IMR-90 (cell line): Measurements from ENCODE around the gene SLC7A9. TPM values are rescaled to one million over a fixed set of nuclear protein-coding genes. Genes with fewer than 3 reads are reported as not detected.

Experiments
- ATAC-seq: fragments of 200-7000 bp; cut with Tn5 transposase; 2 replicates; pipeline ENCODE4 v1.9.1; 2020; ENCODE audit warnings: low read depth, mild to moderate bottlenecking, moderate library complexity
- BruUV-seq: library from RNA; stranded (reverse); fragments of 400-500 nt; replicated peaks from 2 replicates; lab custom pipeline; 2021; lab: Mats Ljungman, UMichigan
- CTCF ChIA-PET: fragments of 300-600 bp; formaldehyde crosslinking; extraction: SDS; loops from one replicate; lab custom pipeline; 2021; ENCODE audit warnings: antibody characterized with exemption; lab: Yijun Ruan, JAX
- POLR2A ChIA-PET: fragments of 300-600 bp; sonication (Branson Sonifier 250); formaldehyde crosslinking; loops from one replicate; lab custom pipeline; 2022; ENCODE audit warnings: antibody characterized with exemption; ENCODE audit not compliant: unreplicated experiment; lab: Charles Lee
- DNase-seq: peaks from one replicate; pipeline ENCODE4 v3.0.0; 2013
- H2AFZ ChIP-seq: replicated peaks from 2 replicates; pipeline ENCODE3; 2013; ENCODE audit warnings: low read length, mild to moderate bottlenecking; ENCODE audit not compliant: poor library complexity
- H2AK5ac ChIP-seq: 2 replicates; pipeline ENCODE4 v1.6.1; 2013; ENCODE audit warnings: low read depth, low read length, inconsistent platforms
- H2AK9ac ChIP-seq: replicated peaks from 2 replicates; pipeline ENCODE3; 2013; ENCODE audit warnings: mild to moderate bottlenecking, low read depth, low read length, moderate library complexity; ENCODE audit not compliant: poor library complexity
- H2BK120ac ChIP-seq: 2 replicates; pipeline ENCODE4 v1.6.1; 2013; ENCODE audit warnings: low read depth, low read length, inconsistent platforms
- H2BK15ac ChIP-seq: 3 replicates; pipeline ENCODE4 v1.6.1; 2013; ENCODE audit warnings: low read depth, low read length, inconsistent platforms
- H2BK20ac ChIP-seq: 2 replicates; pipeline ENCODE4 v1.6.1; 2013; ENCODE audit warnings: low read depth, mild to moderate bottlenecking, inconsistent platforms, low read length, moderate library complexity
- H2BK5ac ChIP-seq: 2 replicates; pipeline ENCODE4 v1.6.1; 2013; ENCODE audit warnings: mild to moderate bottlenecking, low read depth, low read length, inconsistent platforms; ENCODE audit not compliant: poor library complexity, severe bottlenecking
- H3K14ac ChIP-seq: replicated peaks from 2 replicates; pipeline ENCODE4 v1.6.1; 2013; ENCODE audit warnings: low read depth, low read length, inconsistent platforms
- H3K18ac ChIP-seq: 2 replicates; pipeline ENCODE4 v1.6.1; 2013; ENCODE audit warnings: low read depth, low read length, control low read depth
- H3K23ac ChIP-seq: 2 replicates; pipeline ENCODE4 v1.6.1; 2013; ENCODE audit warnings: low read depth, low read length, inconsistent platforms
- H3K27ac ChIP-seq: 2 replicates; pipeline ENCODE4 v1.5.1; 2013; ENCODE audit warnings: mild to moderate bottlenecking, control low read depth, low read length; ENCODE audit not compliant: insufficient read depth
- H3K27me3 ChIP-seq: 2 replicates; pipeline ENCODE4 v1.6.1; 2013; ENCODE audit warnings: low read length; ENCODE audit not compliant: control insufficient read depth, insufficient read depth
- H3K36me3 ChIP-seq: 2 replicates; pipeline ENCODE4 v1.6.1; 2013; ENCODE audit warnings: low read length, mixed read lengths; ENCODE audit not compliant: control insufficient read depth, insufficient read depth
- H3K4ac ChIP-seq: 2 replicates; pipeline ENCODE4 v1.6.1; 2013; ENCODE audit warnings: low read depth, low read length, inconsistent platforms
- H3K4me1 ChIP-seq: 2 replicates; pipeline ENCODE4 v1.6.1; 2013; ENCODE audit warnings: low read length, mixed read lengths; ENCODE audit not compliant: control insufficient read depth, insufficient read depth
- H3K4me2 ChIP-seq: 2 replicates; pipeline ENCODE4 v1.6.1; 2013; ENCODE audit warnings: low read depth, mild to moderate bottlenecking, control low read depth, low read length, moderate library complexity
- H3K4me3 ChIP-seq: 2 replicates; pipeline ENCODE4 v1.5.1; 2013; ENCODE audit warnings: low read depth, mild to moderate bottlenecking, control low read depth, low read length, moderate library complexity; ENCODE audit not compliant: insufficient read depth
- H3K56ac ChIP-seq: 2 replicates; pipeline ENCODE4 v1.6.1; 2013; ENCODE audit warnings: low read length, inconsistent platforms; ENCODE audit not compliant: insufficient read depth; ENCODE audit errors: extremely low read depth
- H3K79me1 ChIP-seq, 2 experiments: 2 replicates each; pipeline ENCODE4 v1.6.1; 2013; ENCODE audit warnings: low read length in 2 of 2, inconsistent platforms in 1 of 2, low read depth in 1 of 2
- H3K9ac ChIP-seq: 2 replicates; pipeline ENCODE4 v1.6.1; 2013; ENCODE audit warnings: low read depth, low read length, control low read depth
- H3K9me1 ChIP-seq: 2 replicates; pipeline ENCODE4 v1.6.1; 2013; ENCODE audit warnings: low read length, inconsistent platforms; ENCODE audit not compliant: insufficient read depth
- H3K9me3 ChIP-seq: 2 replicates; pipeline ENCODE4 v1.6.1; 2013; ENCODE audit warnings: low read length; ENCODE audit not compliant: control insufficient read depth, insufficient read depth
- H4K20me1 ChIP-seq: 2 replicates; pipeline ENCODE4 v1.6.1; 2013; ENCODE audit warnings: low read length, inconsistent platforms; ENCODE audit not compliant: insufficient read depth
- H4K5ac ChIP-seq: 2 replicates; pipeline ENCODE4 v1.6.1; 2013; ENCODE audit warnings: mild to moderate bottlenecking, low read depth, low read length, control low read depth
- H4K8ac ChIP-seq, 2 experiments: 2 replicates each; pipeline ENCODE4 v1.6.1; 2013; ENCODE audit warnings: low read depth in 2 of 2, low read length in 2 of 2, control low read depth in 1 of 2, inconsistent platforms in 1 of 2
- H4K91ac ChIP-seq: 2 replicates; pipeline ENCODE4 v1.6.1; 2013; ENCODE audit warnings: low read depth, low read length, inconsistent platforms; ENCODE audit not compliant: insufficient read depth
- BHLHE40 ChIP-seq: fragments of 150-350 bp; IDR thresholded peaks from 2 replicates; pipeline ENCODE4 v1.6.1; 2016; ENCODE audit warnings: mild to moderate bottlenecking, low read depth, low read length
- CTCF ChIP-seq: conservative IDR thresholded peaks from 2 replicates; pipeline ENCODE4 v1.5.1; 2012; ENCODE audit warnings: mild to moderate bottlenecking, low read depth, low read length, improper control_type of control experiment
- ELK1 ChIP-seq: fragments of 150-350 bp; IDR thresholded peaks from 2 replicates; pipeline ENCODE4 v1.6.1; 2016; ENCODE audit warnings: low read depth, mild to moderate bottlenecking, low read length, moderate library complexity, borderline replicate concordance
- MAZ ChIP-seq: IDR thresholded peaks from 2 replicates; pipeline ENCODE4 v1.6.1; 2012; ENCODE audit warnings: low read depth, mild to moderate bottlenecking, low read length, improper control_type of control experiment, moderate library complexity, borderline replicate concordance
- MXI1 ChIP-seq: IDR thresholded peaks from 2 replicates; pipeline ENCODE4 v1.6.1; 2012; ENCODE audit warnings: low read depth, mild to moderate bottlenecking, low read length, moderate library complexity, borderline replicate concordance
- NFE2L2 ChIP-seq: fragments of 150-350 bp; IDR thresholded peaks from 2 replicates; pipeline ENCODE4 v1.6.1; 2016; ENCODE audit warnings: low read depth, mild to moderate bottlenecking, low read length
- POLR2A ChIP-seq: IDR thresholded peaks from 2 replicates; pipeline ENCODE4 v1.6.1; 2012; ENCODE audit warnings: mild to moderate bottlenecking, low read depth, low read length
- RCOR1 ChIP-seq: IDR thresholded peaks from 2 replicates; pipeline ENCODE4 v1.6.1; 2012; ENCODE audit warnings: mild to moderate bottlenecking, low read length, improper control_type of control experiment; ENCODE audit not compliant: insufficient replicate concordance
- USF2 ChIP-seq: fragments of 150-350 bp; IDR thresholded peaks from 2 replicates; pipeline ENCODE4 v1.6.1; 2017; ENCODE audit warnings: mild to moderate bottlenecking, antibody characterized with exemption, low read length, low read depth
- whole genome bisulfite sequencing, 2 experiments: methylation state at CpG; one replicate each; pipeline versions ENCODE4 v1.1.5 to v1.1.7; 2013; ENCODE audit warnings: missing lambda C conversion rate in 2 of 2; ENCODE audit not compliant: insufficient read length in 1 of 2; ENCODE audit errors: extremely low coverage in 2 of 2; 5-methylcytosine and 5-hydroxymethylcytosine counted together
- dilution Hi-C: fragments of 300-500 bp; cut with HindIII; formaldehyde crosslinking; loops from one replicate; pipeline ENCODE4 v1.14.3; 2018; ENCODE audit warnings: low sequenced_read_pairs; ENCODE audit not compliant: unreplicated experiment
- in situ Hi-C: fragments of 300-500 bp; cut with MboI; formaldehyde crosslinking; loops from 3 replicates; pipeline ENCODE4 v1.14.3; 2019; ENCODE audit warnings: low sequenced_read_pairs, inconsistent platforms, mixed read lengths
- intact Hi-C: fragments of 100-400 bp; cut with micrococcal nuclease; formaldehyde crosslinking; loops from 2 replicates; pipeline ENCODE4 v1.10.0; 2022
- polyA plus RNA-seq, 3 experiments: library from polyadenylated mRNA; depleted of rRNA; stranded (reverse); fragments of >200 nt; gene quantifications; 2 replicates each; pipeline ENCODE4 v1.2.3, GENCODE V29; 2012; ENCODE audit warnings: low replicate concordance in 1 of 3
- total RNA-seq: library from RNA; depleted of rRNA; stranded (reverse); fragments of >200 nt; gene quantifications from 2 replicates; pipeline ENCODE4 v1.2.3, GENCODE V29; 2012

SLC7A9 gene
- total and polyA plus RNA-seq, 2 of the 4 experiments (the other 2 are of a cell fraction), result not detected

- no peaks in the 10 kb centered on the region for H3K9me1 ChIP-seq
- no peak overlapping the region for H2BK20ac ChIP-seq
- H3K4me2 ChIP-seq, result no peak overlapping the region
- no peak overlapping the region for H4K91ac ChIP-seq
- no peak for DNase-seq
- H3K36me3 ChIP-seq, result no peaks in the 10 kb centered on the region
- H3K27ac ChIP-seq, result no peak overlapping the region
- H3K18ac ChIP-seq, result no peak overlapping the region
- no peak overlapping the region for H2BK15ac ChIP-seq
- no peak for TF ChIP-seq MAZ
- TF ChIP-seq RCOR1, result no peak
- TF ChIP-seq POLR2A, result no peak
- TF ChIP-seq MXI1, result no peak
- TF ChIP-seq BHLHE40, result no peak
- no peak for TF ChIP-seq NFE2L2
- no peak for TF ChIP-seq CTCF
- no peak for TF ChIP-seq USF2
- no peak for TF ChIP-seq ELK1
- H3K4me1 ChIP-seq, result no peaks in the 10 kb centered on the region
- H3K56ac ChIP-seq, result no peak overlapping the region
- intact Hi-C loops (no loop called here), dilution Hi-C loops (no loop called here), in situ Hi-C loops (no loop called here)
- no peak overlapping the region for H2AK5ac ChIP-seq
- no peak overlapping the region for H2BK5ac ChIP-seq
- no peak overlapping the region for H3K4ac ChIP-seq
- peaks cover 14% of the 10 kb centered on the region for H3K27me3 ChIP-seq
- H2AK9ac ChIP-seq, result peak overlapping the region; percentile 29
- H3K9me3 ChIP-seq, result no peaks in the 10 kb centered on the region
- no TSS peak for BruUV-seq
- no peak overlapping the region for H3K4me3 ChIP-seq
- ChIA-PET POLR2A (no interaction called here), CTCF (no interaction called here)
- no peak overlapping the region for H2BK120ac ChIP-seq
- H2AFZ ChIP-seq, result no peak overlapping the region
- H3K14ac ChIP-seq, result no peak overlapping the region
- H3K23ac ChIP-seq, result no peak overlapping the region
- no peak overlapping the region for H4K8ac ChIP-seq
- no peak overlapping the region for H3K9ac ChIP-seq
- WGBS, 2 experiments, result 44% methylated on average over 9 of the region's 21 CpGs; no CpG with 5 or more reads in 1 of the 2 experiments
- no peaks in the 10 kb centered on the region for H3K79me1 ChIP-seq
- H4K20me1 ChIP-seq, result no peaks in the 10 kb centered on the region
- no peak for ATAC-seq
- no peak overlapping the region for H4K5ac ChIP-seq
Measured at GRCh38 chr19:32824916-32825608, 44.5 kb downstream of the SLC7A9 start.
